Measurements from ENCODE around the gene DOK6.

DOK6 gene

GRCh38 chr18:69586537-69586936 lies 185.8 kb downstream of the DOK6 start:
- H3K27ac ChIP-seq, result no peak overlapping the region
- no peak for TF ChIP-seq ZFX (IDR thresholded peaks at IDR 0.05)
- TF ChIP-seq CTCF (conservative IDR thresholded peaks at IDR 0.05), result no peak

GRCh38 chr18:69588301-69588700 lies 187.6 kb downstream of the DOK6 start:
- TF ChIP-seq ZFX (IDR thresholded peaks at IDR 0.05) (no peak), CTCF (conservative IDR thresholded peaks at IDR 0.05) (peak; percentile 12; the same call in 1 of the 2 replicates)
- no peak overlapping the region for H3K27ac ChIP-seq

GRCh38 chr18:69590150-69590549 lies 189.5 kb downstream of the DOK6 start:
- no peak overlapping the region for H3K27ac ChIP-seq
- TF ChIP-seq CTCF (conservative IDR thresholded peaks at IDR 0.05), result no peak
- TF ChIP-seq ZFX (IDR thresholded peaks at IDR 0.05), result no peak

- no peak overlapping the region for H3K27ac ChIP-seq
- no peak for TF ChIP-seq ZFX (IDR thresholded peaks at IDR 0.05)
- no peak for TF ChIP-seq CTCF (conservative IDR thresholded peaks at IDR 0.05)
These were observed 195.7 kb downstream of the DOK6 start for GRCh38 chr18:69596345-69596744.

GRCh38 chr18:69597561-69597960 lies 196.9 kb downstream of the DOK6 start:
- no peak overlapping the region for H3K27ac ChIP-seq
- TF ChIP-seq ZFX (IDR thresholded peaks at IDR 0.05) (no peak), CTCF (conservative IDR thresholded peaks at IDR 0.05) (no peak)

- H3K27ac ChIP-seq, result no peak overlapping the region
- no peak for TF ChIP-seq CTCF (conservative IDR thresholded peaks at IDR 0.05)
- TF ChIP-seq ZFX (IDR thresholded peaks at IDR 0.05), result no peak
These were observed 198.7 kb downstream of the DOK6 start for GRCh38 chr18:69599377-69599776.

GRCh38 chr18:69612242-69612641 lies 211.6 kb downstream of the DOK6 start:
- TF ChIP-seq CTCF (conservative IDR thresholded peaks at IDR 0.05), result no peak
- no peak for TF ChIP-seq ZFX (IDR thresholded peaks at IDR 0.05)
- H3K27ac ChIP-seq, result no peak overlapping the region
